ENCODE measurements around the gene SLC39A8. TPM values are rescaled to one million over a fixed set of nuclear protein-coding genes. Genes with fewer than 3 reads are reported as not detected.

The SLC39A8 gene
- total and polyA plus RNA-seq, 9 of the 15 experiments (the other 6 are each of a cell fraction or from before 2014, with no cell fraction given): 8.2 to 30.3 (median 25.0) TPM

DNA sequence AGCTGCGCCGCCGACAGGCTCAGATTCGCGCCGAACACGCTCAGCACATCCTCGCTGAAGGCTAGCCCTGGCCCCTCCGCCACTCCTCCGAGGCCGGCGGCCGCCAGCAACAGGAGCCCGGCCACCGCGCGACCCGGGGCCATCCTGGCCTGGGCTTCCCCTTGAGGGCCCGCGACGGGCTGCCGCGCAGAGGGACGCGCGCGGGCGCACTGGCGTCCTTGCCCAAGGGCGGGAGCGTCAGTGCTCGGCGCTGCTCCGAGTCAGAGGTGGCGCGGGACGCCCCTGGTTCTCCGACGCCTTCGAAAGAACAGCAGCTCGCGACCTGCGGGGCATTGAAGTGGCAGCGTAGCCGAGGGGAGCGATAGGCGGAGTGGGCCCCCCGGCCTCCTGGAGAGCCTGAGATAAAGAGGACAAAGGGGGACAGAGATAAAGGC lies 745 bp downstream of the SLC39A8 start (continued):
- TF ChIP-seq MAZ (CRISPR knock-in tag; conservative IDR thresholded peaks at IDR 0.05 in 1 of 2, IDR thresholded peaks at IDR 0.05 in 1 of 2): peak in 1 of 2 experiments; percentile 46; a peak in 3 of 4 replicates
- TF ChIP-seq HDAC6 (IDR thresholded peaks at IDR 0.05; ENCODE audit: low read depth, low read length): 0 out of 2 replicates have a peak, but pooled peaks have one; percentile 46
- peak; percentile 90 for TF ChIP-seq RBFOX2 (IDR thresholded peaks at IDR 0.05; ENCODE audit: low read depth, low read length)
- peak; percentile 90 for TF ChIP-seq ZFX (CRISPR knock-in tag; IDR thresholded peaks at IDR 0.05)
- TF ChIP-seq CHCHD3 (CRISPR knock-in tag; IDR thresholded peaks at IDR 0.05): no peak
- TF ChIP-seq SOX6 (IDR thresholded peaks at IDR 0.05): no peak; the same call in 1 of the 2 replicates
- peak; percentile 92 for TF ChIP-seq L3MBTL2 (IDR thresholded peaks at IDR 0.05)
- TF ChIP-seq, protein P1, sequence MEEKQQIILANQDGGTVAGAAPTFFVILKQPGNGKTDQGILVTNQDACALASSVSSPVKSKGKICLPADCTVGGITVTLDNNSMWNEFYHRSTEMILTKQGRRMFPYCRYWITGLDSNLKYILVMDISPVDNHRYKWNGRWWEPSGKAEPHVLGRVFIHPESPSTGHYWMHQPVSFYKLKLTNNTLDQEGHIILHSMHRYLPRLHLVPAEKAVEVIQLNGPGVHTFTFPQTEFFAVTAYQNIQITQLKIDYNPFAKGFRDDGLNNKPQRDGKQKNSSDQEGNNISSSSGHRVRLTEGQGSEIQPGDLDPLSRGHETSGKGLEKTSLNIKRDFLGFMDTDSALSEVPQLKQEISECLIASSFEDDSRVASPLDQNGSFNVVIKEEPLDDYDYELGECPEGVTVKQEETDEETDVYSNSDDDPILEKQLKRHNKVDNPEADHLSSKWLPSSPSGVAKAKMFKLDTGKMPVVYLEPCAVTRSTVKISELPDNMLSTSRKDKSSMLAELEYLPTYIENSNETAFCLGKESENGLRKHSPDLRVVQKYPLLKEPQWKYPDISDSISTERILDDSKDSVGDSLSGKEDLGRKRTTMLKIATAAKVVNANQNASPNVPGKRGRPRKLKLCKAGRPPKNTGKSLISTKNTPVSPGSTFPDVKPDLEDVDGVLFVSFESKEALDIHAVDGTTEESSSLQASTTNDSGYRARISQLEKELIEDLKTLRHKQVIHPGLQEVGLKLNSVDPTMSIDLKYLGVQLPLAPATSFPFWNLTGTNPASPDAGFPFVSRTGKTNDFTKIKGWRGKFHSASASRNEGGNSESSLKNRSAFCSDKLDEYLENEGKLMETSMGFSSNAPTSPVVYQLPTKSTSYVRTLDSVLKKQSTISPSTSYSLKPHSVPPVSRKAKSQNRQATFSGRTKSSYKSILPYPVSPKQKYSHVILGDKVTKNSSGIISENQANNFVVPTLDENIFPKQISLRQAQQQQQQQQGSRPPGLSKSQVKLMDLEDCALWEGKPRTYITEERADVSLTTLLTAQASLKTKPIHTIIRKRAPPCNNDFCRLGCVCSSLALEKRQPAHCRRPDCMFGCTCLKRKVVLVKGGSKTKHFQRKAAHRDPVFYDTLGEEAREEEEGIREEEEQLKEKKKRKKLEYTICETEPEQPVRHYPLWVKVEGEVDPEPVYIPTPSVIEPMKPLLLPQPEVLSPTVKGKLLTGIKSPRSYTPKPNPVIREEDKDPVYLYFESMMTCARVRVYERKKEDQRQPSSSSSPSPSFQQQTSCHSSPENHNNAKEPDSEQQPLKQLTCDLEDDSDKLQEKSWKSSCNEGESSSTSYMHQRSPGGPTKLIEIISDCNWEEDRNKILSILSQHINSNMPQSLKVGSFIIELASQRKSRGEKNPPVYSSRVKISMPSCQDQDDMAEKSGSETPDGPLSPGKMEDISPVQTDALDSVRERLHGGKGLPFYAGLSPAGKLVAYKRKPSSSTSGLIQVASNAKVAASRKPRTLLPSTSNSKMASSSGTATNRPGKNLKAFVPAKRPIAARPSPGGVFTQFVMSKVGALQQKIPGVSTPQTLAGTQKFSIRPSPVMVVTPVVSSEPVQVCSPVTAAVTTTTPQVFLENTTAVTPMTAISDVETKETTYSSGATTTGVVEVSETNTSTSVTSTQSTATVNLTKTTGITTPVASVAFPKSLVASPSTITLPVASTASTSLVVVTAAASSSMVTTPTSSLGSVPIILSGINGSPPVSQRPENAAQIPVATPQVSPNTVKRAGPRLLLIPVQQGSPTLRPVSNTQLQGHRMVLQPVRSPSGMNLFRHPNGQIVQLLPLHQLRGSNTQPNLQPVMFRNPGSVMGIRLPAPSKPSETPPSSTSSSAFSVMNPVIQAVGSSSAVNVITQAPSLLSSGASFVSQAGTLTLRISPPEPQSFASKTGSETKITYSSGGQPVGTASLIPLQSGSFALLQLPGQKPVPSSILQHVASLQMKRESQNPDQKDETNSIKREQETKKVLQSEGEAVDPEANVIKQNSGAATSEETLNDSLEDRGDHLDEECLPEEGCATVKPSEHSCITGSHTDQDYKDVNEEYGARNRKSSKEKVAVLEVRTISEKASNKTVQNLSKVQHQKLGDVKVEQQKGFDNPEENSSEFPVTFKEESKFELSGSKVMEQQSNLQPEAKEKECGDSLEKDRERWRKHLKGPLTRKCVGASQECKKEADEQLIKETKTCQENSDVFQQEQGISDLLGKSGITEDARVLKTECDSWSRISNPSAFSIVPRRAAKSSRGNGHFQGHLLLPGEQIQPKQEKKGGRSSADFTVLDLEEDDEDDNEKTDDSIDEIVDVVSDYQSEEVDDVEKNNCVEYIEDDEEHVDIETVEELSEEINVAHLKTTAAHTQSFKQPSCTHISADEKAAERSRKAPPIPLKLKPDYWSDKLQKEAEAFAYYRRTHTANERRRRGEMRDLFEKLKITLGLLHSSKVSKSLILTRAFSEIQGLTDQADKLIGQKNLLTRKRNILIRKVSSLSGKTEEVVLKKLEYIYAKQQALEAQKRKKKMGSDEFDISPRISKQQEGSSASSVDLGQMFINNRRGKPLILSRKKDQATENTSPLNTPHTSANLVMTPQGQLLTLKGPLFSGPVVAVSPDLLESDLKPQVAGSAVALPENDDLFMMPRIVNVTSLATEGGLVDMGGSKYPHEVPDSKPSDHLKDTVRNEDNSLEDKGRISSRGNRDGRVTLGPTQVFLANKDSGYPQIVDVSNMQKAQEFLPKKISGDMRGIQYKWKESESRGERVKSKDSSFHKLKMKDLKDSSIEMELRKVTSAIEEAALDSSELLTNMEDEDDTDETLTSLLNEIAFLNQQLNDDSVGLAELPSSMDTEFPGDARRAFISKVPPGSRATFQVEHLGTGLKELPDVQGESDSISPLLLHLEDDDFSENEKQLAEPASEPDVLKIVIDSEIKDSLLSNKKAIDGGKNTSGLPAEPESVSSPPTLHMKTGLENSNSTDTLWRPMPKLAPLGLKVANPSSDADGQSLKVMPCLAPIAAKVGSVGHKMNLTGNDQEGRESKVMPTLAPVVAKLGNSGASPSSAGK (IDR thresholded peaks at IDR 0.05): peak; percentile 81
- TF ChIP-seq, protein P2, sequence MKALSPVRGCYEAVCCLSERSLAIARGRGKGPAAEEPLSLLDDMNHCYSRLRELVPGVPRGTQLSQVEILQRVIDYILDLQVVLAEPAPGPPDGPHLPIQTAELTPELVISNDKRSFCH (CRISPR knock-in tag; IDR thresholded peaks at IDR 0.05): no peak
- TF ChIP-seq, protein P2 (tag; IDR thresholded peaks at IDR 0.05): 0 out of 2 replicates have a peak, but pooled peaks have one; percentile 60
- TF ChIP-seq EP300 (IDR thresholded peaks at IDR 0.05; ENCODE audit: low read length): no peak
- TF ChIP-seq ZNF23 (CRISPR knock-in tag; IDR thresholded peaks at IDR 0.05): no peak
- peak; percentile 32; the same call in 1 of the 2 replicates for TF ChIP-seq ZNF12 (CRISPR knock-in tag; IDR thresholded peaks at IDR 0.05)
